HEK293 (cell line): ENCODE measurements around the gene SLC22A3.

Experiments used
- CTCF ChIP-seq: fragments of 450-650 bp; formaldehyde crosslinking; IDR thresholded peaks from 2 replicates; pipeline ENCODE4 v1.5.1; 2016; ENCODE audit warnings: missing biosample characterization, missing genetic modification characterization
- OSR2 ChIP-seq: fragments of 450-650 bp; formaldehyde crosslinking; IDR thresholded peaks from 2 replicates; pipeline ENCODE4 v1.5.1; 2016; ENCODE audit warnings: missing biosample characterization, missing genetic modification characterization
- PRDM1 ChIP-seq: fragments of 450-650 bp; formaldehyde crosslinking; IDR thresholded peaks from 2 replicates; pipeline ENCODE4; 2016; ENCODE audit warnings: missing biosample characterization, missing genetic modification characterization
- REST ChIP-seq: fragments of 450-650 bp; formaldehyde crosslinking; IDR thresholded peaks from 2 replicates; pipeline ENCODE4 v1.5.1; 2016; ENCODE audit warnings: missing biosample characterization, missing genetic modification characterization
- SALL2 ChIP-seq: fragments of 450-650 bp; formaldehyde crosslinking; IDR thresholded peaks from 2 replicates; pipeline ENCODE4 v1.5.0; 2017; ENCODE audit warnings: missing biosample characterization, mild to moderate bottlenecking, missing genetic modification characterization, borderline replicate concordance
- SETDB1 ChIP-seq: IDR thresholded peaks from one replicate; pipeline ENCODE4 v1.6.1; 2017; ENCODE audit warnings: mild to moderate bottlenecking, low read length, moderate library complexity, mixed read lengths; ENCODE audit not compliant: insufficient read length
- TCF7L2 ChIP-seq: IDR thresholded peaks from 2 replicates; pipeline ENCODE4 v1.6.1; 2011; ENCODE audit warnings: low read depth, mild to moderate bottlenecking, inconsistent platforms, low read length, moderate library complexity, borderline replicate concordance
- TRIM28 ChIP-seq: IDR thresholded peaks from 2 replicates; pipeline ENCODE4 v1.6.1; 2011; ENCODE audit warnings: low read length, control low read depth, borderline replicate concordance
- ZBTB11 ChIP-seq: fragments of 450-650 bp; formaldehyde crosslinking; conservative IDR thresholded peaks from 2 replicates; pipeline ENCODE4 v1.5.1; 2016; ENCODE audit warnings: low read depth, missing biosample characterization, missing genetic modification characterization
- ZNF138 ChIP-seq: fragments of 450-650 bp; formaldehyde crosslinking; IDR thresholded peaks from 2 replicates; pipeline ENCODE4 v1.5.1; 2016; ENCODE audit warnings: missing biosample characterization, missing genetic modification characterization, borderline replicate concordance
- ZNF211 ChIP-seq: fragments of 450-650 bp; formaldehyde crosslinking; IDR thresholded peaks from 2 replicates; pipeline ENCODE4 v1.5.1; 2016; ENCODE audit warnings: low read depth, missing biosample characterization, missing genetic modification characterization
- ZNF350 ChIP-seq: fragments of 450-650 bp; formaldehyde crosslinking; IDR thresholded peaks from 2 replicates; pipeline ENCODE4 v1.5.0; 2017; ENCODE audit warnings: missing biosample characterization, mild to moderate bottlenecking, missing genetic modification characterization
- ZNF571 ChIP-seq: fragments of 450-650 bp; formaldehyde crosslinking; IDR thresholded peaks from 2 replicates; pipeline ENCODE4 v1.5.0; 2017; ENCODE audit warnings: missing biosample characterization, missing genetic modification characterization
- ZNF830 ChIP-seq: fragments of 450-650 bp; IDR thresholded peaks from 2 replicates; pipeline ENCODE4 v1.5.0; 2018; ENCODE audit warnings: missing biosample characterization, missing genetic modification characterization, low read depth, mild to moderate bottlenecking, moderate library complexity

- no peak for TF ChIP-seq SALL2
- TF ChIP-seq CTCF, result no peak
- TF ChIP-seq ZNF830 (tag by site-specific recombination), result no peak
- TF ChIP-seq ZBTB11 (tag by site-specific recombination), result no peak
- no peak for TF ChIP-seq SETDB1
- no peak for TF ChIP-seq OSR2 (tag by site-specific recombination)
- no peak for TF ChIP-seq TRIM28
- no peak for TF ChIP-seq ZNF571 (tag by site-specific recombination)
- no peak for TF ChIP-seq TCF7L2
- no peak for TF ChIP-seq PRDM1 (tag by site-specific recombination)
- no peak for TF ChIP-seq ZNF138 (tag by site-specific recombination)
- no peak for TF ChIP-seq ZNF211 (tag by site-specific recombination)
- no peak for TF ChIP-seq ZNF350 (tag by site-specific recombination)
- no peak for TF ChIP-seq REST (tag by site-specific recombination)
Observed at GRCh38 chr6:160328447-160328846, 19.7 kb upstream of the SLC22A3 start.
